HepG2 (cell line): ENCODE results near the gene MYO5A. TPM values are rescaled to one million over a fixed set of nuclear protein-coding genes. Genes with fewer than 3 reads are reported as not detected.

Experiments used
- ATAC-seq: fragments of 200-7000 bp; cut with Tn5 transposase; 3 replicates; pipeline ENCODE4 v1.9.1; 2020; ENCODE audit warnings: mild to moderate bottlenecking, moderate library complexity
- BruUV-seq: library from RNA; stranded (reverse); fragments of 400-500 nt; replicated peaks from 2 replicates; lab custom pipeline; 2021; lab: Mats Ljungman, UMichigan
- CTCF ChIA-PET: fragments of 300-600 bp; formaldehyde crosslinking; extraction: SDS; loops from one replicate; lab custom pipeline; 2021; ENCODE audit warnings: low total read pairs, inconsistent platforms, low intra/inter-chr PET ratio; lab: Yijun Ruan, JAX
- POLR2A ChIA-PET: fragments of 350-600 bp; sonication (Branson Sonifier 250); formaldehyde crosslinking; loops from one replicate; lab custom pipeline; 2020; ENCODE audit warnings: antibody characterized with exemption, inconsistent platforms; lab: Yijun Ruan, JAX
- DNase-seq: peaks from one replicate; pipeline ENCODE4 v3.0.0-alpha.2; 2015; ENCODE audit warnings: low spot score
- FAIRE-seq: peaks from 3 replicates; lab custom pipeline; 2011; peaks lifted over from hg19 to GRCh38; lab: Jason Lieb, UNC
- H2AFZ ChIP-seq: one replicate; pipeline ENCODE4 v1.6.1; 2011; ENCODE audit warnings: low read length, inconsistent platforms
- H3K27ac ChIP-seq: fragments of 300-600 bp; 3 replicates; pipeline ENCODE4 v1.8.0; 2011; ENCODE audit warnings: mixed run types, mild to moderate bottlenecking, mixed read lengths, low read length, inconsistent platforms; ENCODE audit not compliant: insufficient read depth; ENCODE audit errors: extremely low read length
- H3K27me3 ChIP-seq, 2 experiments: fragments of 200-600 bp in 1 of 2; 2 replicates in 1 of 2; 3 replicates in 1 of 2; pipeline versions ENCODE4 v1.6.0 to v1.8.0; 2011; ENCODE audit warnings: low read length in 2 of 2, mild to moderate bottlenecking in 2 of 2, moderate library complexity in 2 of 2, inconsistent platforms in 1 of 2; ENCODE audit not compliant: insufficient read depth in 2 of 2, control insufficient read depth in 1 of 2
- H3K36me3 ChIP-seq, 2 experiments: fragments of 200-600 bp in 1 of 2; replicated peaks in 1 of 2; 2 replicates in 1 of 2; 3 replicates in 1 of 2; pipeline versions ENCODE4 v1.5.1 to v1.8.0; 2011; ENCODE audit warnings: low read length in 2 of 2, inconsistent platforms in 1 of 2; ENCODE audit not compliant: insufficient read depth in 2 of 2, control insufficient read depth in 1 of 2
- H3K4me1 ChIP-seq: 2 replicates; pipeline ENCODE4 v1.5.1; 2012; ENCODE audit warnings: low read length, inconsistent platforms; ENCODE audit not compliant: insufficient read depth
- H3K4me2 ChIP-seq: 2 replicates; pipeline ENCODE4 v1.6.0; 2011; ENCODE audit warnings: low read depth, low read length, inconsistent platforms
- H3K4me3 ChIP-seq, 3 experiments: fragments of 200-600 bp in 1 of 3; sonication (generic), shearing (Covaris generic) in 1 of 3; replicated peaks in 1 of 3; 2 replicates each; pipeline ENCODE4 v1.5.1; 2011 to 2016; ENCODE audit warnings: low read length in 3 of 3, inconsistent platforms in 2 of 3, low read depth in 2 of 3, mild to moderate bottlenecking in 2 of 3, control low read depth in 1 of 3, mixed read lengths in 1 of 3; ENCODE audit not compliant: insufficient read depth in 1 of 3
- H3K79me2 ChIP-seq: one replicate; pipeline ENCODE4 v1.6.1; 2011; ENCODE audit warnings: low read length, inconsistent platforms; ENCODE audit not compliant: insufficient read depth
- H3K9ac ChIP-seq: 2 replicates; pipeline ENCODE4 v1.6.0; 2011; ENCODE audit warnings: mild to moderate bottlenecking, low read depth, low read length, inconsistent platforms; ENCODE audit not compliant: insufficient read depth
- H3K9me3 ChIP-seq: 2 replicates; pipeline ENCODE4 v1.5.1; 2012; ENCODE audit warnings: mild to moderate bottlenecking, low read length
- H4K20me1 ChIP-seq: 2 replicates; pipeline ENCODE4 v1.6.0; 2011; ENCODE audit warnings: inconsistent platforms, mild to moderate bottlenecking, low read length, moderate library complexity; ENCODE audit not compliant: insufficient read depth
- ARID3A ChIP-seq: IDR thresholded peaks from 2 replicates; pipeline ENCODE4 v1.6.1; 2012; ENCODE audit warnings: low read depth, low read length, improper control_type of control experiment
- HMG20B ChIP-seq: conservative IDR thresholded peaks from 2 replicates; pipeline ENCODE4 v1.6.1; 2016; ENCODE audit warnings: missing genetic modification reagents, missing compliant biosample characterization
- HNF4A ChIP-seq: sonication (generic); formaldehyde crosslinking; IDR thresholded peaks from 2 replicates; pipeline ENCODE4 v1.4.0; 2020; ENCODE audit warnings: missing genetic modification reagents
- KDM2A ChIP-seq: sonication (generic); formaldehyde crosslinking; IDR thresholded peaks from 2 replicates; pipeline ENCODE4 v1.4.0; 2020; ENCODE audit warnings: low read depth, missing genetic modification reagents, borderline replicate concordance
- NCOA5 ChIP-seq: sonication (generic); formaldehyde crosslinking; IDR thresholded peaks from 2 replicates; pipeline ENCODE4 v1.4.0; 2020; ENCODE audit warnings: missing genetic modification reagents
- PBX2 ChIP-seq: IDR thresholded peaks from 2 replicates; pipeline ENCODE4 v1.6.1; 2016; ENCODE audit warnings: control low read depth
- ZBTB42 ChIP-seq: sonication (generic); formaldehyde crosslinking; IDR thresholded peaks from 2 replicates; pipeline ENCODE4 v1.5.0; 2020; ENCODE audit warnings: mild to moderate bottlenecking, missing genetic modification reagents
- ZBTB46 ChIP-seq: sonication (generic); formaldehyde crosslinking; IDR thresholded peaks from 2 replicates; pipeline ENCODE4 v1.4.0; 2020; ENCODE audit warnings: mild to moderate bottlenecking, missing genetic modification reagents, borderline replicate concordance
- ZNF274 ChIP-seq: sonication (generic); formaldehyde crosslinking; IDR thresholded peaks from 2 replicates; pipeline ENCODE4 v1.5.1; 2020; ENCODE audit warnings: mild to moderate bottlenecking, missing genetic modification reagents
- ZNF605 ChIP-seq: sonication (generic); formaldehyde crosslinking; IDR thresholded peaks from 2 replicates; pipeline ENCODE4 v1.8.0; 2022; ENCODE audit warnings: mild to moderate bottlenecking, missing genetic modification reagents
- ZNF891 ChIP-seq: sonication (generic); formaldehyde crosslinking; IDR thresholded peaks from 2 replicates; pipeline ENCODE4 v1.5.0; 2020; ENCODE audit warnings: mild to moderate bottlenecking, missing genetic modification reagents
- WGBS: methylation state at CpG from one replicate; pipeline ENCODE4 v1.1.6; 2017; ENCODE audit warnings: low lambda C conversion rate; 5-methylcytosine and 5-hydroxymethylcytosine counted together
- in situ Hi-C: cut with HindIII; loops from 2 replicates; pipeline ENCODE4 v1.10.0; 2017; ENCODE audit warnings: low pct_unique_long_range_greater_than_20kb; ENCODE audit not compliant: extremely low pct_ligation_motif_present
- intact Hi-C: fragments of 100-400 bp; cut with micrococcal nuclease; formaldehyde crosslinking; loops from one replicate; pipeline ENCODE4 v1.10.0; 2022; ENCODE audit not compliant: unreplicated experiment
- polyA plus RNA-seq, 8 experiments: library from polyadenylated mRNA; depleted of rRNA in 3 of 8; stranded (reverse) in 7 of 8; unstranded in 1 of 8; fragments of >200 nt; fragmentation: Illumina TruSeq in 4 of 8; extraction: Trizol in 4 of 8; gene quantifications; 2 replicates each; pipeline versions ENCODE4 v1.2.1 to v1.2.3, GENCODE V29; 2011 to 2016; ENCODE audit warnings: low read depth in 4 of 8, missing spikeins in 1 of 8, mixed read lengths in 1 of 8; ENCODE audit not compliant: insufficient read depth in 1 of 8
- total RNA-seq, 5 experiments: library from RNA; depleted of rRNA; stranded (reverse); fragments of >200 nt; fragmentation: Illumina TruSeq; extraction: Trizol; gene quantifications; 2 replicates each; pipeline ENCODE4 v1.2.3, GENCODE V29; 2016; ENCODE audit warnings: low read depth in 1 of 5

The MYO5A gene
- total and polyA plus RNA-seq, 2 of the 13 experiments (the other 11 are each of a cell fraction or from before 2014, with no cell fraction given): 2.8 to 4.8 TPM

GRCh38 chr15:52309154-52309548 lies 219.5 kb downstream of the MYO5A start:
- no peaks in the 10 kb centered on the region for H3K79me2 ChIP-seq
- ChIA-PET CTCF (no interaction called here), POLR2A (no interaction called here)
- TF ChIP-seq ZNF891 (CRISPR knock-in tag) (no peak), PBX2 (CRISPR knock-in tag) (no peak), ZBTB42 (CRISPR knock-in tag) (no peak), KDM2A (CRISPR knock-in tag) (no peak), NCOA5 (CRISPR knock-in tag) (no peak), ARID3A (no peak), ZNF274 (no peak), HNF4A (no peak), ZBTB46 (no peak), HMG20B (CRISPR knock-in tag) (no peak), ZNF605 (no peak)
- no peak overlapping the region for H3K4me3 ChIP-seq
- no TSS peak for BruUV-seq
- WGBS: 94% methylated on average over 6 of the region's 6 CpGs
- FAIRE-seq (no peak), ATAC-seq (no peak), DNase-seq (no peak)
- in situ Hi-C loops (no loop called here), intact Hi-C loops (no loop called here)
- no peaks in the 10 kb centered on the region for H3K4me1 ChIP-seq
- H3K27ac ChIP-seq: no peak overlapping the region
- H3K4me2 ChIP-seq: no peak overlapping the region
- H3K9me3 ChIP-seq: no peaks in the 10 kb centered on the region
- no peaks in the 10 kb centered on the region for H4K20me1 ChIP-seq
- H3K27me3 ChIP-seq: no peaks in the 10 kb centered on the region
- H3K36me3 ChIP-seq: no peaks in the 10 kb centered on the region
- no peak overlapping the region for H2AFZ ChIP-seq
- no peak overlapping the region for H3K9ac ChIP-seq
